ENCODE results near the gene PARD3. TPM values are rescaled to one million over a fixed set of nuclear protein-coding genes. Genes with fewer than 3 reads are reported as not detected.
"Not testable (repeated sequence)": the region's sequence is repeated elsewhere in the genome, so short reads cannot be mapped to it uniquely, and the experiment has no call there.

PARD3 gene
- total and polyA plus RNA-seq, 2 experiments from 2014 or later: 47.2 to 59.7 TPM

GRCh38 chr10:34074051-34074450 is 741.0 kb downstream of the PARD3 start:
- H3K9me3 ChIP-seq (ENCODE audit: low read depth): no peaks in the 10 kb centered on the region
- 88% methylated on average over 3 of the region's 3 CpGs for WGBS (ENCODE audit: low lambda C conversion rate, missing lambda C conversion rate)

GRCh38 chr10:34067741-34068140 is 747.4 kb downstream of the PARD3 start:
- H2AFZ ChIP-seq; H3K9me3 ChIP-seq (ENCODE audit: low read depth); H3K36me3 ChIP-seq (replicated peaks; ENCODE audit: insufficient read depth, low read depth); H3K4me3 ChIP-seq; H3K4me2 ChIP-seq; H3K27ac ChIP-seq; H4K20me1 ChIP-seq (ENCODE audit: insufficient read depth, poor library complexity, severe bottlenecking); H3K79me2 ChIP-seq; H3K9me2 ChIP-seq (replicated peaks; ENCODE audit: insufficient read depth); H3K4me1 ChIP-seq (ENCODE audit: insufficient read depth); H3K27me3 ChIP-seq: not testable (repeated sequence)
- 76% methylated on average over 6 of the region's 6 CpGs for whole genome bisulfite sequencing (ENCODE audit: low lambda C conversion rate, missing lambda C conversion rate)
- peak; percentile 10 for DNase-seq (ENCODE audit: low spot score)

More at GRCh38 chr10:34074051-34074450, 741.0 kb downstream of the PARD3 start:
- Histone ChIP-seq H3K9me2 (replicated peaks; ENCODE audit: insufficient read depth) (no peaks in the 10 kb centered on the region), H3K4me2 (no peak overlapping the region), H3K36me3 (replicated peaks; ENCODE audit: insufficient read depth, low read depth) (no peaks in the 10 kb centered on the region), H3K4me3 (no peak overlapping the region), H3K79me2 (no peaks in the 10 kb centered on the region), H3K4me1 (ENCODE audit: insufficient read depth) (no peaks in the 10 kb centered on the region), H3K27me3 (no peaks in the 10 kb centered on the region), H2AFZ (no peak overlapping the region), H3K27ac (no peak overlapping the region), H4K20me1 (ENCODE audit: insufficient read depth, poor library complexity, severe bottlenecking) (no peaks in the 10 kb centered on the region)
- DNase-seq (ENCODE audit: low spot score): no peak
- TF ChIP-seq EZH2phosphoT487 (IDR thresholded peaks at IDR 0.05; ENCODE audit: low read depth, severe bottlenecking, unreplicated experiment) (no peak), CTCF (IDR thresholded peaks at IDR 0.05; ENCODE audit: poor library complexity) (no peak), EZH2 (IDR thresholded peaks at IDR 0.05; ENCODE audit: borderline replicate concordance) (no peak)

- Histone ChIP-seq H3K27me3 (no peaks in the 10 kb centered on the region), H3K9me2 (replicated peaks; ENCODE audit: insufficient read depth) (no peaks in the 10 kb centered on the region), H3K4me2 (no peak overlapping the region), H3K27ac (no peak overlapping the region), H4K20me1 (ENCODE audit: insufficient read depth, poor library complexity, severe bottlenecking) (no peaks in the 10 kb centered on the region), H3K36me3 (replicated peaks; ENCODE audit: insufficient read depth, low read depth) (no peaks in the 10 kb centered on the region), H3K79me2 (no peaks in the 10 kb centered on the region), H3K4me3 (no peak overlapping the region), H2AFZ (no peak overlapping the region), H3K4me1 (ENCODE audit: insufficient read depth) (peaks cover 1% of the 10 kb centered on the region), H3K9me3 (ENCODE audit: low read depth) (peaks cover 6% of the 10 kb centered on the region)
- 100% methylated on average over 1 of the region's 1 CpG for WGBS (ENCODE audit: low lambda C conversion rate, missing lambda C conversion rate)
- no peak for DNase-seq (ENCODE audit: low spot score)
- no peak for TF ChIP-seq CTCF (IDR thresholded peaks at IDR 0.05; ENCODE audit: poor library complexity)
- TF ChIP-seq EZH2 (IDR thresholded peaks at IDR 0.05; ENCODE audit: borderline replicate concordance): no peak
- no peak for TF ChIP-seq EZH2phosphoT487 (IDR thresholded peaks at IDR 0.05; ENCODE audit: low read depth, severe bottlenecking, unreplicated experiment)
These were observed 751.5 kb downstream of the PARD3 start for GRCh38 chr10:34063592-34063991.

- H3K79me2 ChIP-seq: no peaks in the 10 kb centered on the region
- no peaks in the 10 kb centered on the region for H4K20me1 ChIP-seq (ENCODE audit: insufficient read depth, poor library complexity, severe bottlenecking)
- H2AFZ ChIP-seq: no peak overlapping the region
- peaks cover 6% of the 10 kb centered on the region for H3K9me3 ChIP-seq (ENCODE audit: low read depth)
- H3K4me2 ChIP-seq: no peak overlapping the region
- peaks cover 6% of the 10 kb centered on the region for H3K4me1 ChIP-seq (ENCODE audit: insufficient read depth)
- no peak for DNase-seq (ENCODE audit: low spot score)
- TF ChIP-seq EZH2 (IDR thresholded peaks at IDR 0.05; ENCODE audit: borderline replicate concordance) (no peak), CTCF (IDR thresholded peaks at IDR 0.05; ENCODE audit: poor library complexity) (no peak), EZH2phosphoT487 (IDR thresholded peaks at IDR 0.05; ENCODE audit: low read depth, severe bottlenecking, unreplicated experiment) (no peak)
- no peaks in the 10 kb centered on the region for H3K36me3 ChIP-seq (replicated peaks; ENCODE audit: insufficient read depth, low read depth)
- no peaks in the 10 kb centered on the region for H3K27me3 ChIP-seq
- H3K4me3 ChIP-seq: no peak overlapping the region
- H3K9me2 ChIP-seq (replicated peaks; ENCODE audit: insufficient read depth): no peaks in the 10 kb centered on the region
- H3K27ac ChIP-seq: no peak overlapping the region
These were observed 753.3 kb downstream of the PARD3 start for GRCh38 chr10:34061841-34062240.

Small RNAs within 50 kb of the gene (small RNA-seq; reads per million reads assigned to genes)
- gene ELOBP4 (not detected), gene RF00019 (not detected), gene RPL37P18 (not detected)
